Heart left ventricle (tissue), 13 donors: Measurements from ENCODE around the gene PYROXD2.

Experiments used
- CTCF ChIP-seq, 12 donors: fragments of 200-600 bp; sonication (generic) in 4 of 12; IDR thresholded peaks; one replicate each; pipeline versions ENCODE4 v1.5.0 to v1.8.0; 2018 to 2022; ENCODE audit warnings: antibody characterized with exemption in 12 of 12, mild to moderate bottlenecking in 5 of 12
- POLR2A ChIP-seq, 2 donors: fragments of 450-650 bp; IDR thresholded peaks; one replicate each; pipeline ENCODE4 v1.6.1; 2017; ENCODE audit warnings: antibody characterized with exemption in 2 of 2, mild to moderate bottlenecking in 2 of 2, moderate library complexity in 2 of 2
- donor health status: ischemic (EF 13 %, LVEDD 7.1; RV severe dilation, severe dysfunction).
- donor health status: DM: no; HTN: yes; CAD: no.
- donor health status: DM: no; HTN: no; CAD: no.
- donor health status: ischemic (EF 25% LVEDD 6.9; RV normal size, moderate dysfunction).
- donor health status: ischemic (EF 25% LVEDD 5.7; RV mildly dilated, moderate dysfunction).
- donor health status: ischemic (EF 35%, LVEDD 5.7; RV mildly dilated, moderate dysfunction).
- donor health status: nonischemic (EF 11% LVEDD 7.7; RV severe dilation, severe dysfunction).
- donor health status: DM: yes; HTN: yes; CAD: no.
- donor health status: PGD.
- donor health status: ischemic (EF 29% LVEDD 5.4; RV normal size, mild dysfunction).
- donor health status: nonischemic (EF 23%, LVEDD 6.1; RV moderate dilation, normal function).

- TF ChIP-seq CTCF (IDR thresholded peaks at IDR 0.05) (no peak), POLR2A (IDR thresholded peaks at IDR 0.05) (no peak)
These were observed 74.1 kb downstream of the PYROXD2 start for GRCh38 chr10:98340940-98341310.
